ENCODE measurements around the gene ANKS1A. TPM values are rescaled to one million over a fixed set of nuclear protein-coding genes. Genes with fewer than 3 reads are reported as not detected.

Gene ANKS1A, protein sequence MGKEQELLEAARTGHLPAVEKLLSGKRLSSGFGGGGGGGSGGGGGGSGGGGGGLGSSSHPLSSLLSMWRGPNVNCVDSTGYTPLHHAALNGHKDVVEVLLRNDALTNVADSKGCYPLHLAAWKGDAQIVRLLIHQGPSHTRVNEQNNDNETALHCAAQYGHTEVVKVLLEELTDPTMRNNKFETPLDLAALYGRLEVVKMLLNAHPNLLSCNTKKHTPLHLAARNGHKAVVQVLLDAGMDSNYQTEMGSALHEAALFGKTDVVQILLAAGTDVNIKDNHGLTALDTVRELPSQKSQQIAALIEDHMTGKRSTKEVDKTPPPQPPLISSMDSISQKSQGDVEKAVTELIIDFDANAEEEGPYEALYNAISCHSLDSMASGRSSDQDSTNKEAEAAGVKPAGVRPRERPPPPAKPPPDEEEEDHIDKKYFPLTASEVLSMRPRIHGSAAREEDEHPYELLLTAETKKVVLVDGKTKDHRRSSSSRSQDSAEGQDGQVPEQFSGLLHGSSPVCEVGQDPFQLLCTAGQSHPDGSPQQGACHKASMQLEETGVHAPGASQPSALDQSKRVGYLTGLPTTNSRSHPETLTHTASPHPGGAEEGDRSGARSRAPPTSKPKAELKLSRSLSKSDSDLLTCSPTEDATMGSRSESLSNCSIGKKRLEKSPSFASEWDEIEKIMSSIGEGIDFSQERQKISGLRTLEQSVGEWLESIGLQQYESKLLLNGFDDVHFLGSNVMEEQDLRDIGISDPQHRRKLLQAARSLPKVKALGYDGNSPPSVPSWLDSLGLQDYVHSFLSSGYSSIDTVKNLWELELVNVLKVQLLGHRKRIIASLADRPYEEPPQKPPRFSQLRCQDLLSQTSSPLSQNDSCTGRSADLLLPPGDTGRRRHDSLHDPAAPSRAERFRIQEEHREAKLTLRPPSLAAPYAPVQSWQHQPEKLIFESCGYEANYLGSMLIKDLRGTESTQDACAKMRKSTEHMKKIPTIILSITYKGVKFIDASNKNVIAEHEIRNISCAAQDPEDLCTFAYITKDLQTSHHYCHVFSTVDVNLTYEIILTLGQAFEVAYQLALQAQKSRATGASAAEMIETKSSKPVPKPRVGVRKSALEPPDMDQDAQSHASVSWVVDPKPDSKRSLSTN
- total RNA-seq, result 30.9 TPM

DNA sequence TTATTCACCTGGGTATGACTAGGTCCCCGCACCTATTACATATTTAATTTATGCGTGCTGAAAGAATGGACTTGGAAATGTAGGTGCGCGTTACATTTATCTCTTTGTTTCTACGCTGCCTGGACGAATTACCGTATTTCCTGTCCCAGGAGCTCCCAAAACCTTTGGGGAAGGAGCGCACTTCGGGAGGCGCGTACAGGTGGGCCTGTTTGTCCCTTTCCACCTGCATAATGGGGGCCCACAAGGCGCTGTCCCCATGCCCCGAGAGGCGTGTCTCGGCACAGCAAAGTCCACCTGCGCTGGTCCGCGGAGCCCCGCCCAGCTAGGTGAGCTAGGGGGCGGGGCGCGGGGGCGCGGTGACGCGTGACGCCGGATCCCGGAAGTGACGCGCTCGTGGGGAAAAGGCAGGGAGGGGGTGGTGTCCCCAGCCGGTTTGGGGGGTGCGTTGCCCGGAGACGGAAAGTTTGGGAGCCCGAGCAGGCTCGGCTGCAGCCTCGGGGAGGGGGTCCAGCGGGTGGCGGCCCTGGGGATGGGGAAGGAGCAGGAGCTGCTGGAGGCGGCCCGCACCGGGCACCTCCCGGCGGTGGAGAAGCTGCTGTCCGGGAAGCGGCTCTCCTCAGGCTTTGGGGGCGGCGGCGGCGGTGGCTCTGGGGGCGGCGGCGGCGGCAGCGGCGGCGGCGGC lies at the start of gene ANKS1A:
Gene ANKS1A (plus strand): TSS at position 382 of the 682 bp plus-strand sequence. CDS start 148 bp downstream, at position 530.

DNA sequence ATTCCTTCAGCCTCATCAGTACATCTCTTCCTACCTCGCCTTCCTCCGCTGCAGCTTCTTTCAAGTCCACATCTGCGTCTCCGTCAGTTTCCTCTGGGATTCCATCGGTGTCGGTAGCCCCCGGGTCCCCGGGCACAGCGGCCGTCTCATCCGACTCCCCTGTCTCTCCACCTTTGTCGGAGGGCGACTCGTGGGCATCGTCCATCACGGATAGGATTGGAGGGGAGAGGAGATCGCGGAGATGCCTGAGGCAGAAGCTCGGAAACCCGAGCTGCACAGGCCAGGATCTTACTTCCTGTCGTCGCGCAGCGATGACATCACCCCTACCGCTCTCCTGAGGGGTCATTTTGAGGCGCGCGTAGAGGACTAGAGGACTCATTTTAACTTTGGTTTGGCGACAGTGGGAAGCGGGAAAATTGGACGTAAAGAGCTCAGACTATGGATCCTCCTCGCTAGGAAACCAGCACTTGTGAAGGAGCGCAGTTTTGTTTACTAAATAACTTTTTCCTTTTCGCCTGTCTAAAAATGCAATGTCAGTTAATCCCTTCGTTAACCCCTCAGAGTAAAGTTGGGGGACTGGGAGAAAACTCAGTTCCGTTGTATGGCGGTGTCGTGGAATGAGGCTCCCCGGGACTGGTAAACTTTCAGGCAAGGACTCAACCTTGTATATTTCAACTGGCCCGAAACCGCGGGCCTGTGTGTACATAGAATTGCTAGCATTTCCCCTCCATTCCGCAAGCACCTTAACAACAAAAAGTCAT lies 1.1 kb upstream of the ANKS1A start, which contains the start of gene TAF11:
Gene TAF11 (minus strand): TSS at position 290 of the 761 bp plus-strand sequence. CDS start 85 bp downstream, at position 205.

Small RNA genes lying within 50 kb of the gene (small RNA-seq; reads per million reads assigned to genes)
- gene AL138721.1, result not detected

Other genes starting within 250 kb of the ANKS1A start
- gene ILRUN, start 192.5 kb upstream of the ANKS1A start, total RNA-seq, result 37.1 TPM
- 44.5 TPM for gene SNRPC, start 131.8 kb upstream of the ANKS1A start, total RNA-seq
- gene BLTP3A, start 97.2 kb upstream of the ANKS1A start, total RNA-seq, result 11.3 TPM
- gene TAF11, start 1.2 kb upstream of the ANKS1A start, total RNA-seq, result 32.3 TPM